Caco-2 (cell line): Measurements from ENCODE around the gene SERGEF. TPM values are rescaled to one million over a fixed set of nuclear protein-coding genes. Genes with fewer than 3 reads are reported as not detected.
A peak's percentile ranks its signal among the peaks of the same experiment; 100 is the strongest.

Source experiments
- BruUV-seq: library from RNA; stranded (reverse); fragments of 400-500 nt; replicated peaks from 2 replicates; lab custom pipeline; 2021; lab: Mats Ljungman, UMichigan
- CTCF ChIA-PET: fragments of 300-600 bp; sonication (Branson Sonifier 250); formaldehyde crosslinking; loops from one replicate; lab custom pipeline; 2022; ENCODE audit warnings: antibody characterized with exemption; lab: Charles Lee
- POLR2A ChIA-PET: fragments of 300-600 bp; sonication (Branson Sonifier 250); formaldehyde crosslinking; loops from one replicate; lab custom pipeline; 2022; ENCODE audit warnings: antibody characterized with exemption; lab: Charles Lee
- DNase-seq, 2 experiments: peaks; one replicate each; pipeline versions ENCODE4 v3.0.0 to v3.0.0-alpha.2; 2020 to 2022
- H3K27me3 ChIP-seq: replicated peaks from 2 replicates; pipeline ENCODE4 v1.6.0; 2011; ENCODE audit warnings: low read length; ENCODE audit not compliant: control insufficient read depth, insufficient read depth
- H3K36me3 ChIP-seq: 2 replicates; pipeline ENCODE4 v1.5.1; 2011; ENCODE audit warnings: low read length; ENCODE audit not compliant: control insufficient read depth, insufficient read depth
- H3K4me1 ChIP-seq: fragments of 250-450 bp; sonication (Bioruptor Pico); 2 replicates; pipeline ENCODE4 v1.5.1; 2020; ENCODE audit warnings: mild to moderate bottlenecking
- H3K4me3 ChIP-seq: 2 replicates; pipeline ENCODE4 v1.5.1; 2011; ENCODE audit warnings: low read depth, mild to moderate bottlenecking, control low read depth, low read length
- H3K9me3 ChIP-seq: fragments of 250-450 bp; sonication (Bioruptor Pico); 2 replicates; pipeline ENCODE4 v1.5.1; 2020; ENCODE audit warnings: mild to moderate bottlenecking, moderate library complexity
- H3K27ac Mint-ChIP-seq: one replicate; pipeline ENCODE4 v1.8.0; 2022; ENCODE audit warnings: mixed read lengths; ENCODE audit not compliant: unreplicated experiment
- H3K27me3 Mint-ChIP-seq: one replicate; pipeline ENCODE4 v1.8.0; 2022; ENCODE audit warnings: mixed read lengths; ENCODE audit not compliant: insufficient read depth, unreplicated experiment
- H3K36me3 Mint-ChIP-seq: one replicate; pipeline ENCODE4 v1.8.0; 2022; ENCODE audit warnings: mild to moderate bottlenecking, mixed read lengths; ENCODE audit not compliant: insufficient read depth, unreplicated experiment
- H3K4me1 Mint-ChIP-seq: one replicate; pipeline ENCODE4 v1.8.0; 2022; ENCODE audit warnings: low read depth, mixed read lengths; ENCODE audit not compliant: unreplicated experiment
- H3K4me3 Mint-ChIP-seq: one replicate; pipeline ENCODE4 v1.8.0; 2022; ENCODE audit warnings: mild to moderate bottlenecking, moderate library complexity, mixed read lengths; ENCODE audit not compliant: unreplicated experiment
- H3K9me3 Mint-ChIP-seq: one replicate; pipeline ENCODE4 v1.8.0; 2022; ENCODE audit warnings: mixed read lengths; ENCODE audit not compliant: unreplicated experiment
- intact Hi-C: fragments of 100-400 bp; cut with micrococcal nuclease; formaldehyde crosslinking; loops from one replicate; pipeline ENCODE4 v1.10.0; 2022; ENCODE audit not compliant: unreplicated experiment
- total RNA-seq: library from RNA; stranded (reverse); gene quantifications from 2 replicates; pipeline ENCODE4 v1.2.3, GENCODE V29; 2022
- TF ChIP-seq, protein P1 (sequence below), 2 experiments: fragments of 200-600 bp in 1 of 2; IDR thresholded peaks; 1 replicate in 1 of 2; 2 replicates in 1 of 2; pipeline versions ENCODE4 v1.5.1 to v1.8.0; 2011 to 2022; ENCODE audit warnings: antibody characterized with exemption in 1 of 2, control low read depth in 1 of 2, inconsistent platforms in 1 of 2, low read depth in 1 of 2, low read length in 1 of 2, mild to moderate bottlenecking in 1 of 2, moderate library complexity in 1 of 2; ENCODE audit not compliant: insufficient read depth in 1 of 2, severe bottlenecking in 1 of 2, unreplicated experiment in 1 of 2

The SERGEF gene
- total RNA-seq, 1 experiment from 2014 or later = 17.5 TPM

DNA sequence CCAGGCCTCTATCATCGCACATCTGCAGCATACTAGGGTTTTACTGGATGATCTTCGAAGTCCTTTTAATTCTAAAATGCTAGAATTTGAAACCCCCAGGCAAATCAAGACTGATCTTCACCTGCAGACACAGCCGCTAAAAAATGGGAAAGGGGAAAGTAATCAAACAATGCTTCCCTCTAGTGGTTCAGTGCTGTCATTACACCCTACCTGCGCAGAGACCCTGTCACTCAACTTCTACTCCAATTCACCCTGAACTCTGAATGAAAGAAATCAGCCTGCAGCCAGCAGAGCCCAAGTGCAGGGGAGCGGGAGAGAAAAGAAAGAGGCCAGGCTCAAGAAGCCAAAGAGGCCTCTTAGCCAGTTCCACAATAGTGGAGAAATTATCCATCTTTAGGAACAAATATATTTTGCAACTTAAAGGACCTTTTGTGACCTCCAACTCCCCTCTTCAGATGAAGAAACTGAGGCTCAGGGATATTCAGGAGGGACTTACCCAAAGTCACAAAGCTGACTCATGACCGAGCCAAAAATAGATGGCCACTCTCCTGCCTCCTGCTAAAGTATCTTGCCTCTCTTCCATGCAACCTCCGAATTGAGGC lies 33.0 kb downstream of the SERGEF start:
- Mint-ChIP-seq H3K27me3 (no peaks in the 10 kb centered on the region), H3K27ac (no peak overlapping the region), H3K4me3 (no peak overlapping the region), H3K4me1 (no peaks in the 10 kb centered on the region), H3K9me3 (no peaks in the 10 kb centered on the region), H3K36me3 (no peaks in the 10 kb centered on the region)
- Histone ChIP-seq H3K9me3 (no peaks in the 10 kb centered on the region), H3K4me3 (no peak overlapping the region), H3K4me1 (no peaks in the 10 kb centered on the region), H3K27me3 (no peaks in the 10 kb centered on the region), H3K36me3 (no peaks in the 10 kb centered on the region)
- DNase-seq = peak; percentile 38 to 63
- TF ChIP-seq, protein P1, sequence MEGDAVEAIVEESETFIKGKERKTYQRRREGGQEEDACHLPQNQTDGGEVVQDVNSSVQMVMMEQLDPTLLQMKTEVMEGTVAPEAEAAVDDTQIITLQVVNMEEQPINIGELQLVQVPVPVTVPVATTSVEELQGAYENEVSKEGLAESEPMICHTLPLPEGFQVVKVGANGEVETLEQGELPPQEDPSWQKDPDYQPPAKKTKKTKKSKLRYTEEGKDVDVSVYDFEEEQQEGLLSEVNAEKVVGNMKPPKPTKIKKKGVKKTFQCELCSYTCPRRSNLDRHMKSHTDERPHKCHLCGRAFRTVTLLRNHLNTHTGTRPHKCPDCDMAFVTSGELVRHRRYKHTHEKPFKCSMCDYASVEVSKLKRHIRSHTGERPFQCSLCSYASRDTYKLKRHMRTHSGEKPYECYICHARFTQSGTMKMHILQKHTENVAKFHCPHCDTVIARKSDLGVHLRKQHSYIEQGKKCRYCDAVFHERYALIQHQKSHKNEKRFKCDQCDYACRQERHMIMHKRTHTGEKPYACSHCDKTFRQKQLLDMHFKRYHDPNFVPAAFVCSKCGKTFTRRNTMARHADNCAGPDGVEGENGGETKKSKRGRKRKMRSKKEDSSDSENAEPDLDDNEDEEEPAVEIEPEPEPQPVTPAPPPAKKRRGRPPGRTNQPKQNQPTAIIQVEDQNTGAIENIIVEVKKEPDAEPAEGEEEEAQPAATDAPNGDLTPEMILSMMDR (IDR thresholded peaks at IDR 0.05; ENCODE audit: insufficient read depth in 1 of 2, low read depth in 1 of 2, low read length in 1 of 2, severe bottlenecking in 1 of 2, unreplicated experiment in 1 of 2) = peak; percentile 92 to 94
- intact Hi-C loops = loop anchor here (1.0 kb wide), 1 partner anchor 249 kb away; no protein-coding TSS in a partner anchor
- CTCF ChIA-PET = interaction anchor here (3.4 kb wide), 1 partner anchor 249 kb away, joined by 55 read pairs; no protein-coding TSS in a partner anchor
- POLR2A ChIA-PET = no interaction called here
- no TSS peak for BruUV-seq

DNA sequence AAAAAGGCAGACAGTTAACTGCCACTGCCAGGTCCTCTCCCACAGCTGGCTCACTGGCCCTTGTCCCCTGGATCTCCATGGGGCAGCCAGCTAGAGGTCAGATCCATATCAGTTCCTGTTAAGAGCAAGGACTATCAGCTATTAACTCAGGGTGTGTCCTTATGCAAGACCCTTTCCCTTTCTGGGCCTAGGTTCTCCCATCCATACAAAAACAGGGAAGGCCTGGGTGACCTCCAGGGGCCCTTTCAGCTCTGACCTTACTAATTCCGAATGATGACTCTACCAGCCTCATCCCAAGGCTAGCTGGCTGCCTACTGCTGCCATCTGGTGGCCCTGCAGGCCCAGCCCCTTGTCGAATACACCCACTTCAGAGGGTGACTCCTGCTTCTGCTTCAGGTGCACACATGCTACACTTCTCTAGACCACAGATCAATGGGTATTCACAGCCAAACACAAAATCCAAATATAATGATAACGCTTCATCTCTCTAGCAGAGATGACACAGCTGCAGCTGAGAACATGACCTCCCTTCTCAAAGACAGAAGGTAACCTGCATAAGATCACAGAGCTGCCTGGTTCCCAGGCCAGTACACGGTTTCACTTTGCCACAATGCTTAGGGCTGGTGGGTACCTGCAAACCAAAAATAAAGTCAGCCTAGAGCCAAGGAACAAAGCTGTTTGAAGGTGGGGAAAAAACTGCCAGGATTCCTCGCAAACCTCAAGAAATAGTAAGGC lies 34.1 kb downstream of the SERGEF start:
- H3K9me3 Mint-ChIP-seq = no peaks in the 10 kb centered on the region
- H3K4me1 ChIP-seq = no peaks in the 10 kb centered on the region
- H3K27me3 ChIP-seq = no peaks in the 10 kb centered on the region
- POLR2A ChIA-PET = no interaction called here
- no peak overlapping the region for H3K4me3 Mint-ChIP-seq
- no peaks in the 10 kb centered on the region for H3K36me3 Mint-ChIP-seq
- CTCF ChIA-PET = interaction anchor here (0.7 to 3.4 kb wide), 12 partner anchors 8 to 595 kb away, joined by 3 to 55 read pairs (median 4); no protein-coding TSS in a partner anchor
- H3K27ac Mint-ChIP-seq = no peak overlapping the region
- H3K4me3 ChIP-seq = no peak overlapping the region
- BruUV-seq = no TSS peak
- intact Hi-C loops = loop anchor here (1.0 kb wide), 3 partner anchors 218 to 379 kb away; no protein-coding TSS in a partner anchor
- peak; percentile 69 to 73 for DNase-seq
- TF ChIP-seq, protein P1 (IDR thresholded peaks at IDR 0.05; ENCODE audit: insufficient read depth in 1 of 2, low read depth in 1 of 2, low read length in 1 of 2, severe bottlenecking in 1 of 2, unreplicated experiment in 1 of 2) = peak; percentile 79 to 96
- H3K27me3 Mint-ChIP-seq = no peaks in the 10 kb centered on the region
- H3K9me3 ChIP-seq = no peaks in the 10 kb centered on the region
- no peaks in the 10 kb centered on the region for H3K4me1 Mint-ChIP-seq
- no peaks in the 10 kb centered on the region for H3K36me3 ChIP-seq

DNA sequence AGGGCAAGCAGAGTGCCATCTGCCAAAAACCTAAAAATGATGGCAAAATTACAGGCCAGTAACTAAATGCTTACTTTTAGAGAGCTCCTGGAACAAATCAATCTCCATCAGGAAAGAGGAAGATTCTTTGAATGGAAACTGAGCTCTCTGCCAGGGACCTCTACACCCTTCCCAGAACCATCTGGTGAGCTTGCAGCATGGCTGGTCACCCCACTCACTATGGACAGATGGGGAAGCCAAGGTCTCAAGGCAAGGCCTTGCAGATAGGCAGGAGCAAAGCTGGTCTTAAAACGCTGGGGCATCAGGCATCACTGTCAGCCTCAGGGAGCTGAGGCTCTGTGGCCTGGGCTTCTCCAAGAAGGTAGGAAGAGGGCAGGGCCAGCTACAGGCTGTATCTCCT lies 36.2 kb downstream of the SERGEF start:
- no peak overlapping the region for H3K4me3 Mint-ChIP-seq
- CTCF ChIA-PET = interaction anchor here (0.6 to 3.4 kb wide), 4 partner anchors 10 to 378 kb away, joined by 3 to 55 read pairs (median 10); no protein-coding TSS in a partner anchor

More for the DNA sequence above, 36.2 kb downstream of the SERGEF start:
- Mint-ChIP-seq H3K27ac (no peak overlapping the region), H3K27me3 (no peaks in the 10 kb centered on the region), H3K9me3 (no peaks in the 10 kb centered on the region), H3K36me3 (no peaks in the 10 kb centered on the region), H3K4me1 (no peaks in the 10 kb centered on the region)
- Histone ChIP-seq H3K9me3 (no peaks in the 10 kb centered on the region), H3K27me3 (no peaks in the 10 kb centered on the region), H3K4me1 (no peaks in the 10 kb centered on the region), H3K36me3 (no peaks in the 10 kb centered on the region), H3K4me3 (no peak overlapping the region)
- intact Hi-C loops = no loop called here
- BruUV-seq = no TSS peak
- POLR2A ChIA-PET = no interaction called here
- DNase-seq = no peak
- TF ChIP-seq, protein P1 (IDR thresholded peaks at IDR 0.05; ENCODE audit: insufficient read depth in 1 of 2, low read depth in 1 of 2, low read length in 1 of 2, severe bottlenecking in 1 of 2, unreplicated experiment in 1 of 2) = no peak
